B cell (primary cell): ENCODE measurements around the gene PDLIM4. TPM values are rescaled to one million over a fixed set of nuclear protein-coding genes. Genes with fewer than 3 reads are reported as not detected.

Source experiments
- ATAC-seq: fragments of 200-7000 bp; cut with Tn5 transposase; one replicate; pipeline ENCODE4 v1.10.0; 2021; ENCODE audit warnings: low read depth, mild to moderate bottlenecking, moderate number of reproducible peaks, moderate library complexity
- CTCF ChIA-PET: fragments of 350-600 bp; sonication (Branson Sonifier 250); formaldehyde crosslinking; loops from one replicate; lab custom pipeline; 2021; ENCODE audit warnings: antibody characterized with exemption, inconsistent platforms; lab: Charles Lee
- POLR2A ChIA-PET: fragments of 350-600 bp; sonication (Branson Sonifier 250); formaldehyde crosslinking; loops from one replicate; lab custom pipeline; 2021; ENCODE audit warnings: antibody characterized with exemption; lab: Charles Lee
- DNase-seq: peaks from one replicate; pipeline ENCODE4 v3.0.0; 2013
- H2AFZ ChIP-seq: 2 replicates; pipeline ENCODE4 v1.6.1; 2012; ENCODE audit warnings: mild to moderate bottlenecking, low read depth, low read length; ENCODE audit not compliant: insufficient read depth, poor library complexity, severe bottlenecking
- H3K27ac ChIP-seq, 2 donors: 1 replicate in 1 of 2; 2 replicates in 1 of 2; pipeline ENCODE4 v1.5.1; 2012 to 2013; ENCODE audit warnings: low read length in 2 of 2, mild to moderate bottlenecking in 2 of 2, moderate library complexity in 1 of 2
- H3K27me3 ChIP-seq, 4 experiments: fragments of 200-600 bp in 1 of 4; sonication (generic) in 1 of 4; replicated peaks in 1 of 4; 1 replicate in 2 of 4; 2 replicates in 2 of 4; pipeline versions ENCODE4 v1.6.1 to v1.7.0; 2013 to 2016; ENCODE audit warnings: low read length in 3 of 4, mild to moderate bottlenecking in 2 of 4, mixed read lengths in 1 of 4, moderate library complexity in 1 of 4; ENCODE audit not compliant: insufficient read depth in 4 of 4, control insufficient read depth in 3 of 4; ENCODE audit errors: control extremely low read depth in 1 of 4
- H3K36me3 ChIP-seq, 2 experiments: replicated peaks in 1 of 2; 1 replicate in 1 of 2; 2 replicates in 1 of 2; pipeline versions ENCODE4 v1.6.1 to v1.7.1; 2013; ENCODE audit warnings: low read length in 1 of 2; ENCODE audit not compliant: insufficient read depth in 2 of 2, control insufficient read depth in 1 of 2; ENCODE audit errors: control extremely low read depth in 1 of 2, extremely low read depth in 1 of 2
- H3K4me1 ChIP-seq, 2 donors: fragments of 200-600 bp in 1 of 2; sonication (generic) in 1 of 2; 1 replicate in 1 of 2; 2 replicates in 1 of 2; pipeline versions ENCODE4 v1.5.1 to v1.6.1; 2013 to 2017; ENCODE audit warnings: low read length in 2 of 2; ENCODE audit not compliant: control insufficient read depth in 2 of 2, insufficient read depth in 2 of 2
- H3K4me2 ChIP-seq: replicated peaks from 2 replicates; pipeline ENCODE3; 2012; ENCODE audit warnings: mild to moderate bottlenecking, low read depth, low read length; ENCODE audit not compliant: poor library complexity, severe bottlenecking
- H3K4me3 ChIP-seq, 5 experiments: fragments of 200-600 bp in 1 of 5; sonication (generic) in 1 of 5; 1 replicate in 3 of 5; 2 replicates in 2 of 5; pipeline versions ENCODE4 v1.5.1 to v1.7.0; 2011 to 2016; ENCODE audit warnings: low read length in 4 of 5, mild to moderate bottlenecking in 4 of 5, low read depth in 2 of 5, control low read depth in 1 of 5, moderate library complexity in 1 of 5; ENCODE audit not compliant: insufficient read depth in 1 of 5; ENCODE audit errors: control extremely low read depth in 1 of 5, extremely low read depth in 1 of 5
- H3K79me2 ChIP-seq: fragments of 200-600 bp; sonication (generic); one replicate; pipeline ENCODE4 v1.6.0; 2016; ENCODE audit warnings: low read length; ENCODE audit not compliant: control insufficient read depth, insufficient read depth
- H3K9ac ChIP-seq: fragments of 200-600 bp; sonication (generic); 2 replicates; pipeline ENCODE4 v1.6.1; 2017; ENCODE audit warnings: mild to moderate bottlenecking, low read length, moderate library complexity
- H3K9me3 ChIP-seq, 3 donors: one replicate each; pipeline versions ENCODE4 v1.6.1 to v1.7.1; 2013; ENCODE audit warnings: low read length in 2 of 3; ENCODE audit not compliant: control insufficient read depth in 2 of 3, insufficient read depth in 1 of 3; ENCODE audit errors: control extremely low read depth in 1 of 3
- H4K20me1 ChIP-seq: 2 replicates; pipeline ENCODE4 v1.6.0; 2012; ENCODE audit warnings: mild to moderate bottlenecking, low read length; ENCODE audit not compliant: insufficient read depth, control insufficient read depth, poor library complexity, severe bottlenecking
- H3K27ac Mint-ChIP-seq: one replicate; pipeline ENCODE4 v1.8.0; 2021; ENCODE audit warnings: mixed read lengths
- H3K27me3 Mint-ChIP-seq: one replicate; pipeline ENCODE4 v1.8.0; 2021; ENCODE audit warnings: mixed read lengths
- H3K4me1 Mint-ChIP-seq: one replicate; pipeline ENCODE4 v1.8.0; 2021; ENCODE audit warnings: mixed read lengths
- H3K4me3 Mint-ChIP-seq: one replicate; pipeline ENCODE4 v1.8.0; 2021; ENCODE audit warnings: mixed read lengths
- H3K9me3 Mint-ChIP-seq: one replicate; pipeline ENCODE4 v1.8.0; 2022; ENCODE audit warnings: mixed read lengths; ENCODE audit not compliant: insufficient read depth
- EZH2 ChIP-seq: IDR thresholded peaks from 2 replicates; pipeline ENCODE4 v1.6.1; 2012; ENCODE audit warnings: borderline replicate concordance, low read depth, mild to moderate bottlenecking, moderate library complexity, low read length; ENCODE audit not compliant: insufficient read depth, poor library complexity, severe bottlenecking
- WGBS: methylation state at CpG from one replicate; pipeline ENCODE4 v1.1.5; 2013; ENCODE audit warnings: missing lambda C conversion rate; ENCODE audit not compliant: insufficient coverage; 5-methylcytosine and 5-hydroxymethylcytosine counted together
- intact Hi-C: fragments of 100-400 bp; cut with micrococcal nuclease; formaldehyde crosslinking; loops from one replicate; pipeline ENCODE4 v1.10.0; 2022
- polyA plus RNA-seq: library from polyadenylated mRNA; depleted of rRNA; stranded (reverse); fragments of >200 nt; gene quantifications from 2 replicates; pipeline ENCODE4 v1.2.3, GENCODE V29; 2012
- total RNA-seq, 2 donors: library from RNA; stranded (reverse); fragments of 120-200 nt in 1 of 2; gene quantifications; 1 replicate in 1 of 2; 2 replicates in 1 of 2; pipeline versions ENCODE4 v1.2.3 to v1.2.4, GENCODE V29; 2013 to 2022
- TF ChIP-seq, protein P1 (sequence below): fragments of 200-600 bp; IDR thresholded peaks from one replicate; pipeline ENCODE4 v1.8.0; 2022; ENCODE audit warnings: antibody characterized with exemption, mild to moderate bottlenecking

PDLIM4 gene
- total and polyA plus RNA-seq, 2 donors (not counting 1 experiment from before 2014, with no cell fraction given) = not detected

GRCh38 chr5:132213666-132214065, 43.8 kb upstream of the PDLIM4 start:
- no peaks in the 10 kb centered on the region for H3K27me3 Mint-ChIP-seq
- intact Hi-C loops = no loop called here
- Histone ChIP-seq H3K9ac (no peak overlapping the region), H3K27ac (no peak overlapping the region), H3K36me3 (no peaks in the 10 kb centered on the region), H3K4me3 (no peak overlapping the region), H3K27me3 (no peaks in the 10 kb centered on the region), H2AFZ (no peak overlapping the region), H3K4me2 (no peak overlapping the region), H3K9me3 (no peaks in the 10 kb centered on the region), H4K20me1 (no peaks in the 10 kb centered on the region), H3K79me2 (no peaks in the 10 kb centered on the region), H3K4me1 (no peaks in the 10 kb centered on the region)
- CTCF ChIA-PET = no interaction called here
- 98% methylated on average over 7 of the region's 7 CpGs for WGBS
- H3K9me3 Mint-ChIP-seq = no peaks in the 10 kb centered on the region
- DNase-seq (no peak), ATAC-seq (no peak)
- no peak overlapping the region for H3K27ac Mint-ChIP-seq
- POLR2A ChIA-PET = no interaction called here
- TF ChIP-seq, protein P1, sequence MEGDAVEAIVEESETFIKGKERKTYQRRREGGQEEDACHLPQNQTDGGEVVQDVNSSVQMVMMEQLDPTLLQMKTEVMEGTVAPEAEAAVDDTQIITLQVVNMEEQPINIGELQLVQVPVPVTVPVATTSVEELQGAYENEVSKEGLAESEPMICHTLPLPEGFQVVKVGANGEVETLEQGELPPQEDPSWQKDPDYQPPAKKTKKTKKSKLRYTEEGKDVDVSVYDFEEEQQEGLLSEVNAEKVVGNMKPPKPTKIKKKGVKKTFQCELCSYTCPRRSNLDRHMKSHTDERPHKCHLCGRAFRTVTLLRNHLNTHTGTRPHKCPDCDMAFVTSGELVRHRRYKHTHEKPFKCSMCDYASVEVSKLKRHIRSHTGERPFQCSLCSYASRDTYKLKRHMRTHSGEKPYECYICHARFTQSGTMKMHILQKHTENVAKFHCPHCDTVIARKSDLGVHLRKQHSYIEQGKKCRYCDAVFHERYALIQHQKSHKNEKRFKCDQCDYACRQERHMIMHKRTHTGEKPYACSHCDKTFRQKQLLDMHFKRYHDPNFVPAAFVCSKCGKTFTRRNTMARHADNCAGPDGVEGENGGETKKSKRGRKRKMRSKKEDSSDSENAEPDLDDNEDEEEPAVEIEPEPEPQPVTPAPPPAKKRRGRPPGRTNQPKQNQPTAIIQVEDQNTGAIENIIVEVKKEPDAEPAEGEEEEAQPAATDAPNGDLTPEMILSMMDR = no peak
- no peak for TF ChIP-seq EZH2
- no peak overlapping the region for H3K4me3 Mint-ChIP-seq
- H3K4me1 Mint-ChIP-seq = no peaks in the 10 kb centered on the region

- H3K9me3 Mint-ChIP-seq = no peaks in the 10 kb centered on the region
- Histone ChIP-seq H4K20me1 (no peaks in the 10 kb centered on the region), H3K9ac (no peak overlapping the region), H2AFZ (no peak overlapping the region), H3K4me1 (no peaks in the 10 kb centered on the region), H3K36me3 (no peaks in the 10 kb centered on the region), H3K4me2 (no peak overlapping the region), H3K4me3 (no peak overlapping the region), H3K9me3 (no peaks in the 10 kb centered on the region), H3K27ac (no peak overlapping the region), H3K79me2 (no peaks in the 10 kb centered on the region), H3K27me3 (no peaks in the 10 kb centered on the region)
- no peak for ATAC-seq
- WGBS = 93% methylated on average over 3 of the region's 4 CpGs
- TF ChIP-seq, protein P1 = no peak
- no peak for TF ChIP-seq EZH2
- intact Hi-C loops = no loop called here
- POLR2A ChIA-PET = no interaction called here
- DNase-seq = no peak
- no peak overlapping the region for H3K27ac Mint-ChIP-seq
- no peaks in the 10 kb centered on the region for H3K27me3 Mint-ChIP-seq
- H3K4me3 Mint-ChIP-seq = no peak overlapping the region
- CTCF ChIA-PET = no interaction called here
- no peaks in the 10 kb centered on the region for H3K4me1 Mint-ChIP-seq
These were observed 43.0 kb upstream of the PDLIM4 start for GRCh38 chr5:132214491-132214890.
